SKM-1 treated with dmso at 0.1 percent for 144 hours (cell line): ENCODE measurements around the gene BSND.
A peak's percentile ranks its signal among the peaks of the same experiment; 100 is the strongest.
"Not testable (repeated sequence)": the region's sequence is repeated elsewhere in the genome, so short reads cannot be mapped to it uniquely, and the experiment has no call there.

Source experiments
- DNase-seq: peaks from one replicate; lab custom pipeline; 2025; ENCODE audit not compliant: unreplicated experiment; lab: John Stamatoyannopoulos, UW

BSND gene

DNA sequence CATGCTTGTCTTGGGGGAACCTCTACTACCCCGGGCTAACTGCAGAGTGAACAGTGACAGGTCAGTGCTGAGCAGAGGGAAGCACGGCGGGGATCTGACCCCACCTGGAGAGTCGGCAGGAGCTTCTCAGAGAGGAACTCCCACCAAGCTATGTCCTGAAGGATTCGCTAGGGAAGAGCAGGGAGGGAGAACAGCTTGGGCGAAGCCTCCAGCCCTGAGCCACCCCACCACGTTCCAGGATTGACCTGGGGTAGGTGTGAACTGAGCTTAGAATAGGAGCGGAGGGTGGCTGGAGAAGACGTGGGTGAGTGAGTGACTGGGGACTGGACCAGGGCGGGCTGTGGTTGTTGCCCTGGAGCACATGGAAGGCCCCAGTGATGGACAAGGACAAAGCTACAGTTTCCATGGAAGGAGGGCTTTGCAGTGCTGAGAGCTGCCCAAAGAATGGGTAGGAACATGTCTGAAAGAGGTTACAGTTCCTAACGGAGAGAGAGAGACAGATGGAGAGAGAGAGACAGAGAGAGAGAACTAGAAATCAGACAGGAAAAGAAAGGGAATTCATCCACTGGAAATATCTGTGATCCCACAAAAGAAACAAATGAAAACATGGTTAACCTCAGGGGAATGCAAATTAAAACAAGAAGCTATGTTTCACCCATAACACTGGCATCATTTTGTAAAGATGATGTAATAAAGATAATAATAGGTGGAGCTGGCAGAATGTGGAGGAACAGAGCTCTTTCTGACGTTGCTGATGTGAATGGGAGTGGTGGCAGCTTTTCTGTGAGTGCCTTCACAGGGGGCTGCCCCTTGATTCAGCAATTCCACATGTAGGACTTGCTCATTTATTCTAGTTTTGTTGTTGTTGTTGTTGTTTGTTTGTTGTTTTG is 17.2 kb downstream of the BSND start:
- DNase-seq, result no peak

DNA sequence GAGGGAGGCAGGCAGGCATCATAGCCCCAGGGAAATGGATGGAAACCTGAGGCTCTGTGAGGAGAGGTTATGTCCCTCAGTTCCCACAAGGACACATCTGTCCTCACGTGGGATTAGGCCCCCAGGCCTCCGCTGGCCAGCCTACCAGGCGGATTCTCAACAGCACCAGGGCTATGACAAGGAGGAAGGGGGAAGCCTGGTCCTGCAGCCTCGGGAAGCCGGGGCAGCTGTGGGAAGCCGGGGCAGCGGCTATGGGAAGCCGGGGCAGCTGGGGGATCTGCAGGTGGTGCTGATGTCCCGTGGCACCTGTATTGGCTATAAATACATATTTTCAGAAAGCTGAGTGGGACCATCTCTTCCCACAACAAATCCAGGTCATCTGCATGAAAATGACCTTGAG is 19.7 kb downstream of the BSND start:
- DNase-seq, result no peak

DNA sequence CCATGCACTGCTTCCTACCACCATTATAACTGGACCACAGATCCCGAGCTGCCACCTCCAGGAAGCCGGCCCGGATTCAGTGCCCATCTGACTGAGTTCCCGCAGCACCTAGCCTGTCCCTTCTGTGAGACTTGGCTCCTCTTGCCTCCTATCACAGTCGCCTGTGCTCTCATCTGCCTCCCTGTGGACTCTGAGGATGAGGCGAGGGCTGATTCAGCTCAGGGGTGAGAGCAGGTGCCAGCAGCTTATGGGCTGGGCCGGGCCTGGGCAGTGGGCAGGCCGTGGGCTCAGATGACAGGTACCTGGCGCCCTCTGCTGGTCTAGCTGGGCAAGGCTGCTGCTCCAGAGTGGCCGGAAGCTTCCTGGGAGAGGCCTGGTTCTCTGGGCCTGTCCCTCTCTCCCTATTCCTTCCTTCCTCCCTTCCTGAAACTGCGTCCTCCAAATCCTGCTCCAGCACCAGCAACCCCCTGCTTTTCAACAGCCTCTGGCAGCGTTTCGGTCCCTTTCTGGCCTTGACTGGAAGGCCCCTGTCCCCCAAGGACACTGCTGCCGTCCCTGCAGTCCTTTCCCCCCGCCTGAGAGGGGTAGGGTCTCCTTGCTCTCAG is 23.3 kb downstream of the BSND start:
- DNase-seq, result peak; percentile 56

DNA sequence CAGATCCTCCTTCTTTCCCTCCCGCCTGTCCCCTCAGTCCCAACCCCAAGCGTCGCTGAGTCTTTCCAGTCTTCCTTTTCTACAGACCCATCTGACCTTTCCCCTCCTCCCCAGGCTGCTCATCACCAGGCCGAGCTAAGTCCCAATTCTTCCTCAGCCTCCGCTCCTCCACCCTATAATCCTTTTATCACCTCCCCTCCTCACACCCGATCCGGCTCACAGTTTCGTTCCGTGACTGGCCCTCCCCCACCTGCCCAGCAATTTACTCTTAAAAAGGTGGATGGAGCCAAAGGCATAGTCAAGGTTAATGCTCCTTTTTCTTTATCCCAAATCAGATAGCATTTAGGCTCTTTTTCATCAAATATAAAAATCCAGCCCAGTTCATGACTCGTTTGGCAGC is 25.4 kb downstream of the BSND start:
- DNase-seq, result not testable (repeated sequence)

GRCh38 chr1:55026682-55027081 is 27.9 kb downstream of the BSND start:
- not testable (repeated sequence) for DNase-seq

GRCh38 chr1:55031098-55031497 is 32.4 kb downstream of the BSND start:
- DNase-seq, result not testable (repeated sequence)

- no peak for DNase-seq
Observed at GRCh38 chr1:55033265-55033614, 34.5 kb downstream of the BSND start.

- DNase-seq, result no peak
Observed at GRCh38 chr1:55034476-55035133, 35.9 kb downstream of the BSND start.

DNA sequence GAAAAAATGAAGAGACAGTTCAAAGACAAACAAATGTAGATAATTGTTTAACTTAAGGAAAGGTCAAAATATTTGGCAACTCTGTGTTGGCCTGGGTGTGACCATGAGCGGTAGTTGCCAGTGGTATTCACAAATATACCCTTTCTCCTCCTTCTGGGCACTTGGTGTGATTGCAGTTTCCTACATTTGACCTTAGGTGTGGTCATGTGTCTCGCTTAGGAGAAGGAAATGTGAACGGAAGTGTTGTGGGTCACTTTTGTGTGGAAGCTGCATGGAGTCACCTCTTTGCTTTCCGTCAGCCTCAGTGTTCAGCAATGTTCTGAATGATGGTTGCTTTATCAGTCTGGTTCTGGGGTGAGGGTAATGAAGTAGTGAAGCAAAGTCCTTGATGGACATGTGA is 37.2 kb downstream of the BSND start:
- DNase-seq, result peak; percentile 86

DNA sequence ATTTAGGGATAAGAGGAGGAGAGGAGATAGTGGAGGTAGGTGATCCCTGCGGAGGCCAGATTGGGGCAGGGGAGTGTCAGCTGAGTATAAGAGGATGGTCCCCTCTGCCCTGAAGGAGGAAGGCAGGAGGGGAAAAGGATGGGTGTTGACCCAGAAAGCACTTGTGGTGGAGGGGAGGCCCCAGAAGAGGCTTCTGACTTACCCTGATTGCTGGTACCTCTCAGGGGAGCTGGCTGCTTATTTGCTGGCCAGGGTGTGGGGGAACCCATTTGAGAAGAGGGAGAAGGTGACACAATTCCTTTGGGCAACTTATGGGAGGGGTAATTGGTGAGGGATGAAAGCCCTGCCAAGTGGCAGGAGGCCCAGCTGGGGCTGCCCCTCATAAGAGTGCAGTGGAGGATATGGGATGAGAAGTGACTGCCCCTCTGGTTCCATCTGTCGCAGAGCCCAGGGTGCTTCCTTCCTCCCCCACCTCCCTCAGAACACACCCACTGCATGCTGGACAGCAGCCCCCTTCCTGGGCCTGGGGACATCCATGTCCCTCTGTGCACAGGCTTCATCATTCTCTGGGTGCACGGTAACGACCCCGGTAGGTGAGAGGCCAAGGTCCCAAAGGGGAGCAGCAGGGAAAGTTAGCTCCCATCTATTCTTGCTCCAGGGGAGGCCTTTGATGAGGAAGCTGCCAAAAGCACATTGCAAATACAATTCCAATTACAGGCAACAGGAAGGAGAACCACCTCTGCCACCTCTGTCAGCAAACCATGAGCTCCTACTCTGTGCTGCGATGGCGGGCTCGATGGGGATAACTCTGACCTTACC is 39.2 kb downstream of the BSND start:
- DNase-seq, result no peak

GRCh38 chr1:55038552-55038838 is 39.8 kb downstream of the BSND start:
- no peak for DNase-seq

GRCh38 chr1:55038974-55039341 is 40.2 kb downstream of the BSND start:
- no peak for DNase-seq

- no peak for DNase-seq
Observed at GRCh38 chr1:55039342-55040082, 40.8 kb downstream of the BSND start, which contains the start of gene PCSK9. PCSK9 (plus strand) TSS chr1:55039548; CDS start chr1:55039838, 290 bp downstream.

DNA sequence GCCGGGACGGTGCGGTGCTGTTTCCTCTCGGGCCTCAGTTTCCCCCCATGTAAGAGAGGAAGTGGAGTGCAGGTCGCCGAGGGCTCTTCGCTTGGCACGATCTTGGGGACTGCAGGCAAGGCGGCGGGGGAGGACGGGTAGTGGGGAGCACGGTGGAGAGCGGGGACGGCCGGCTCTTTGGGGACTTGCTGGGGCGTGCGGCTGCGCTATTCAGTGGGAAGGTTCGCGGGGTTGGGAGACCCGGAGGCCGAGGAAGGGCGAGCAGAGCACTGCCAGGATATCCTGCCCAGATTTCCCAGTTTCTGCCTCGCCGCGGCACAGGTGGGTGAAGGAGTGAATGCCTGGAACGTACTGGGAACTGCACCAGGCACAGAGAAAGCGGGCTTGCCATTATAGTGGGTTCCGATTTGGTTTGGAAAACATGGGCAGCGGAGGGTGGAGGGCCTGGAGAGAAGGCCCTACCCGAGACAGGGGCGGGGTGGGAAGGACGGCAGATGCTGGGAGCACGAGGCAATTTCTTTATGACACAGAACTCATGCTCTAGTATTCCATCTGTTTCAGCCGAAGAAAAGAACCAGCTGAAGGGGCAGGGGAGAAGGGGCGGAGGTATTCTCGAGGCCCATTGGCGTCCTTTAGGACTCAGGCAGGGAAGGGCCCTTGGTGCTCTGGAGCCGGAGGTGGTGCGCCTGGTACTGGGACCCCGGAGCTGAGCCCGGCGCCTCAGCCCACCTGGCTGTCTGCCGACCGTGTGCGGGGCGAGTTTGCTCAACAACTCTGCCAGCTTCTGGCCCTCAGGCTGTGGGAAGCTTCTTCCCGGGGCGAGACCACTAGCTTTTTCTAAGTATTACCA is 41.6 kb downstream of the BSND start:
- no peak for DNase-seq

GRCh38 chr1:55040933-55041494 is 42.3 kb downstream of the BSND start:
- DNase-seq, result no peak

DNA sequence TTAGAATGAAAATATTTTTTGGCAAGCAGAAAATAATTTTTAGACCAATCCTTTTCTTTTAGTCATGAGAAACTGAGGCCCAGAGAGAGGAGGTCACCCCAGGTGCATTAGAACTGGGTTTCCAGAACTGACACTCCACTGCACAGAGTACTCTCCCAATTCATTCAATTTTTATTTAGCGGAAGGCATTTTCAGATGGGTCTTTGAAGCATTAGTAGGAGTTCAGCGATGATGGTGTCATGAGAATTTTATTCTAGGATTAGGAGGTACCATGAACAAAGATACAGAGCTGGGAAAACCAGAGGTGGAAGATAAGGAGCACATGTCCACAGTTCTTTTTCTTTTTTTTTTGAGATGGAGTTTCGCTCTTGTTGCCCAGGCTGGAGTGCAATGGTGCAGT is 42.9 kb downstream of the BSND start:
- no peak for DNase-seq

- no peak for DNase-seq
Observed at GRCh38 chr1:55043011-55043410, 44.3 kb downstream of the BSND start.

DNA sequence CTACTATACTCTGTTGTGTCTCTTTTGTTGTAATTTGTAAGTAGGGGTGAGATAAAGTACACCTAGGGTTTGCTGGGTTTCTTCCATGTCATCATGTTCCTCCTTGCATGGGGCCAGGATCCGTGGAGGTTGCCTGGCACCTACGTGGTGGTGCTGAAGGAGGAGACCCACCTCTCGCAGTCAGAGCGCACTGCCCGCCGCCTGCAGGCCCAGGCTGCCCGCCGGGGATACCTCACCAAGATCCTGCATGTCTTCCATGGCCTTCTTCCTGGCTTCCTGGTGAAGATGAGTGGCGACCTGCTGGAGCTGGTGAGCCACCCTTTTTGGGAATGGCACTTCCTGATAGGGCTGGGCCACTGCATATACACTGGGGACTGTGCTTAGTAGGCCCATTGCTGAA is 45.0 kb downstream of the BSND start:
- DNase-seq, result no peak

GRCh38 chr1:55044617-55045397 is 46.1 kb downstream of the BSND start:
- no peak for DNase-seq
